Measurements from ENCODE around the gene SMTNL2.

SMTNL2 gene

DNA sequence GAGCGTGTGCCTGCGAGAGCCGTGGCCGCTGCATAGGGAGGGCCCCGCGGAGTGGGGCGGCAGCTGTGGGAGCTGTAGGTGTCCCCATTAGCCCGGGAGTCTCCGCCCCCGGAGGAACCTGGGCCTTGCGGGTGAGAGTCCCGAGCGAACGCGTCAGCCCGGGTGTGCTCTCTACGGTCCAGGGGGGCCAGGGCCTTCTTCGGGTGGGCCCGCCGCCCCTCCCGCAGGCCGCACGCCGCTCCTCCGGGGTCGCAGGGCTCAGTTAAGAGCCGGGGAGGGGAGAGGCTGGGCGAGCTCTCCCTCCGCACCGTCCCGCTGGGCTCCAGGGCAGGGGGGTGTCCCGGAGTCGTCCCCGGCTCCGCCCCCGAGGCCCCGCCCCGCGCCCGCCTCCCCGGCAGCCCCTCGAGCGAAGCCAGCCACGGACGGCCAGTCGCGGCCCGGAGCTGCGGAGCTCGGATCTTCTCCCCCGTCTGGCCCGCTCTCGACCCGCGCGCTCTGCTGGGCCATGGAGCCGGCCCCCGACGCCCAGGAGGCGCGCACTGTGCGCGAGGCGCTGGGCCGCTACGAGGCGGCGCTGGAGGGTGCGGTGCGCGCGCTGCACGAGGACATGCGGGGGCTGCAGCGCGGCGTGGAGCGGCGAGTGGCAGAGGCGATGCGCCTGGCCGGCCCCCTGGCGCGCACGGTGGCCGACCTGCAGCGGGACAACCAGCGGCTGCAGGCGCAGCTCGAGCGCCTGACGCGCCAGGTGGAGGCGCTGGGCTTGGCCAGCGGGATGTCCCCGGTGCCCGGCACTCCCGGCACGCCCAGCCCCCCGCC, at the start of gene SMTNL2:
Gene SMTNL2 (plus strand): TSS at position 429 of the 816 bp plus-strand sequence. CDS start 77 bp downstream, at position 506.
- no peak for DNase-seq

GRCh38 chr17:4534928-4535666, 49.2 kb upstream of the SMTNL2 start:
- DNase-seq: no peak

- no peak for DNase-seq
These were observed 48.6 kb upstream of the SMTNL2 start for GRCh38 chr17:4535667-4536258.

- no peak for DNase-seq
These were observed 48.0 kb upstream of the SMTNL2 start for GRCh38 chr17:4536259-4536741.

GRCh38 chr17:4536742-4537411, 47.5 kb upstream of the SMTNL2 start:
- DNase-seq: no peak

GRCh38 chr17:4537451-4538235, 46.7 kb upstream of the SMTNL2 start:
- DNase-seq: no peak

GRCh38 chr17:4538236-4539002, 45.9 kb upstream of the SMTNL2 start:
- DNase-seq: no peak

DNA sequence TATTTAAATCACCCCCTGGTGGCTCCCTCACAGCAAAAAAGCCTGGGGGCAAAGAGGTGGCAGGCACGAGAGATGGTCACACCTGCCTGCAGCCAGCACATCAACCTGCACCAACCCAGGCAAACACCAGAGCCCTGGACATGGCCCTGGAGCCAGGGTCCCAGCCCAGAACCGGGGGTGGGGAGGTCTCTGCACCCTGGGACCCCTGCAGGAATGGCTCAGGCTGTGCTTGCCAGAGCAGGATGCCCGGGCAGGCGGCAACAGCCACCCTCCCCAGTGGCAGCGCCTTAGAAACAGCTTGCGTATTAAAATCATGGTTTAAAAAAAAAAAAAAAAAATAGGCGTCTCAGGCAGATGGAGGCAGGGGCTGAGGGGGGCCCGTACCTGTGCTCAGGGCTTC, 45.3 kb upstream of the SMTNL2 start:
- no peak for DNase-seq

GRCh38 chr17:4539576-4540223, 44.6 kb upstream of the SMTNL2 start:
- no peak for DNase-seq

- DNase-seq: no peak
These were observed 44.1 kb upstream of the SMTNL2 start for GRCh38 chr17:4540224-4540651.

- no peak for DNase-seq
These were observed 43.5 kb upstream of the SMTNL2 start for GRCh38 chr17:4540687-4541327.

DNA sequence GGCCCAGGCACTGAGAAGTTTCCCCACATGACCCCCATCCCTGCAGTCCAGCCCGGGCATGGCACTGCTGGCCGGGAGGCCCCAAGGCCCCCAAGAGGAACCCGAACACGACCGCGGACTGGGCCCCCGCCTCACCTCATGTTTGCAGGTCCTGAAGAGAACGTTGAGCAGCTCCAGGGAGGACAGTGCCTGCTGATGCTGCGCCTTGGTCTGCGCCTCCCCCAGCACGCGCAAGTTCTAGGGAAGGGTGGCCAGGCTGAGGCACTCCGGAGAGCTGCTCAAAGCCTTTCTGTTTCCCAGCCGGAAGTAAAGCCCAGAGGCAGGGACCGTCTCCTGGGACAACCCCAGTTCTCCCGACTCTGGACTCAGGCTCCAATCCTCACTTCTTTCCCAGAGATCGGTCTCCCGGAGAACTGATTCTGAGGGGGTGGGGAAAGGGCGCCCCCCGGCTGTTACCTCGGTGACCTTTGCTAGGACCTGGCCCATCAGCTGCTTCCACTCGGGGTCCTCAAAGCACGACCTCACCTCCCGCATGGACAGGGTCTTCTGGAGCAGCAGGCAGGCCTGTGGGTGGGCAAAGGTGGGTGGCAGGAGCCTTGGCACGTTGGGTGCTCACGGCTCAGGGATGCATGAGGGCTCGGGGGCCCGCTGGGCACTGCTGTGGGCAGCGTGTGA, 42.9 kb upstream of the SMTNL2 start:
- no peak for DNase-seq

DNA sequence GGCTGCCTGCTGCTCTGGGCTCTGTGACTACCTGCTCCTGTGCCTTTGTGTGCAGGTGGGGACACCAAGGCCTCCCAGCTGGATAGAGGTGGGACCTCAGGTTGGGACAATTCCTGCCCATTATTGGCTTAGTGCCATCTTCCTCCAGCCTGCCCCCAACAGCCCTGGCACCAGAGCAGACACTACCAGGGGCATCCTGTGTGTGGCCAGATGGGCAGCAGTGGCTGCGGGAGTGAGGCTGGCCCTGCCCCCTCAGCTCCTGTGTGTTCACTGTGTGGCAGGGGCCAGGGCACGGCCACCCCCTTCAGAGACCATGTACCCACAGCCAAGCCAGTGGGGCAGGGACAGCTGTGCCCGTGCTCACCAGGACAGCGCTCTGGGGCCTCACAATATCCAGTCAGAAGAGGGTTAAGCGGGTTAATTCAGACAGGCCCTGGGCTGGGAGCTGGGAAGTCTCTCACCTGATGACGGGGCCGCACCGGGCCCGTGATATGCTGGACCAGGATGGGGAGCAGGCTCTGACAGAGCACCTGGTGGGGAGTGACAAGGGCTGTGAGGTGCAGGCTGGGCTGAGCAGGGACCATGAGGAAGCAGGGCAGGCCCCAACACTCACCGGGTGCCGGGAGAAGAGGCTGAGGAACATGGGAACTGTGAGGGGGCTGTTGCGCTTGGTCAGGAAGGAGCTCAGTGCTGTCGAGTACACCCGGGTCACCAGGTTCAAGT, 42.2 kb upstream of the SMTNL2 start:
- DNase-seq: no peak

- DNase-seq: no peak
These were observed 41.6 kb upstream of the SMTNL2 start for GRCh38 chr17:4542726-4543191.

GRCh38 chr17:4543557-4544026, 40.7 kb upstream of the SMTNL2 start:
- DNase-seq: no peak

DNA sequence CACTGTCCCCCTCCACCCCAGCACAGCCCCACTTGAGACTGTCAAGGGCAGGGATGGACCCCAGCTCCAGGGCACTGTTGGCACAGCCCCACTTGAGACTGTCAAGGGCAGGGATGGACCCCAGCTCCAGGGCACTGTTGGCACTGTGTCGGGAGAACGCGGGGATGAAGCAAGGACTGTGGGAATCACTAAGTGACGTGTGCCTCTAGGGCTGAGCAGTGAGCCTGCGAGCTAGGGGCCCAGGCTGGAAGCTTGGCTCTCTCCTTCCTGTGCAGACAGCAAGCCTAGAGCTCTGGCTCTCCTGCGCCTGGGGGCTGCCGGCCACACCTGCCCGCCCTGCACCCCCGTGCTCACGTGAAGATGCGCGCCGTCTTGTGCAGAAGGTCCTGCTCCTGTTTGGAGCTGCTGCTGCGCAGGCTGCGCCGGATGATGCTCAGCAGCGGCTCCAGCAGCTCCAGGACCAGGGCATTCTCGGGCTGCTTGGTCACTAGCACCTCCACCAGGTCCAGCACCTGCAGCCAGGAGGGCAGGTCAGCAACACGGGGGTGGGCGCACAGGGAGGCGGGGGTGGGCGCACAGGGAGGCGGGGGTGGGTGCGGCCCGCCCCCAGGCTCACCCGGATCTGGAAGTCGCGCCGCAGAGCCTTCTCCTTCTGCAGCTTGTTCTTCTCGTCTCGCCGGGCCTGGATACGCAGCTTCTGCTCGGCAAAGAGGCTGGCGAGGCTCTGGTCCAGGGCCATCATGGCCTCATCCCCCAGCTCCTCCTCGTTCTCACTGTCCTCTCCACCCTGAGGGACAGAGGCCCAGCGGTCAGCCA, 40.0 kb upstream of the SMTNL2 start:
- no peak for DNase-seq

GRCh38 chr17:4544951-4545216, 39.4 kb upstream of the SMTNL2 start:
- DNase-seq: no peak

Measured in CD4-positive, alpha-beta T cell treated with Interleukin-4 for 4 hours (primary cell).